ENCODE results near the gene CNPY1. TPM values are rescaled to one million over a fixed set of nuclear protein-coding genes. Genes with fewer than 3 reads are reported as not detected.

Gene CNPY1
- total RNA-seq, 1 donor from 2014 or later = not detected

- H3K27ac Mint-ChIP-seq (ENCODE audit: unreplicated experiment) = no peak overlapping the region
- H3K9me3 Mint-ChIP-seq (ENCODE audit: unreplicated experiment) = no peaks in the 10 kb centered on the region
- peaks cover 33% of the 10 kb centered on the region for H3K4me1 Mint-ChIP-seq (ENCODE audit: unreplicated experiment)
- TF ChIP-seq, protein P1, sequence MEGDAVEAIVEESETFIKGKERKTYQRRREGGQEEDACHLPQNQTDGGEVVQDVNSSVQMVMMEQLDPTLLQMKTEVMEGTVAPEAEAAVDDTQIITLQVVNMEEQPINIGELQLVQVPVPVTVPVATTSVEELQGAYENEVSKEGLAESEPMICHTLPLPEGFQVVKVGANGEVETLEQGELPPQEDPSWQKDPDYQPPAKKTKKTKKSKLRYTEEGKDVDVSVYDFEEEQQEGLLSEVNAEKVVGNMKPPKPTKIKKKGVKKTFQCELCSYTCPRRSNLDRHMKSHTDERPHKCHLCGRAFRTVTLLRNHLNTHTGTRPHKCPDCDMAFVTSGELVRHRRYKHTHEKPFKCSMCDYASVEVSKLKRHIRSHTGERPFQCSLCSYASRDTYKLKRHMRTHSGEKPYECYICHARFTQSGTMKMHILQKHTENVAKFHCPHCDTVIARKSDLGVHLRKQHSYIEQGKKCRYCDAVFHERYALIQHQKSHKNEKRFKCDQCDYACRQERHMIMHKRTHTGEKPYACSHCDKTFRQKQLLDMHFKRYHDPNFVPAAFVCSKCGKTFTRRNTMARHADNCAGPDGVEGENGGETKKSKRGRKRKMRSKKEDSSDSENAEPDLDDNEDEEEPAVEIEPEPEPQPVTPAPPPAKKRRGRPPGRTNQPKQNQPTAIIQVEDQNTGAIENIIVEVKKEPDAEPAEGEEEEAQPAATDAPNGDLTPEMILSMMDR (IDR thresholded peaks at IDR 0.05; ENCODE audit: unreplicated experiment) = no peak
- H3K36me3 Mint-ChIP-seq (ENCODE audit: low read depth, unreplicated experiment) = no peaks in the 10 kb centered on the region
- DNase-seq (ENCODE audit: low spot score) = no peak
- peaks cover 34% of the 10 kb centered on the region for H3K27me3 Mint-ChIP-seq (ENCODE audit: unreplicated experiment)
- no peak overlapping the region for H3K4me3 Mint-ChIP-seq (ENCODE audit: unreplicated experiment)
Measured at GRCh38 chr7:155469311-155470185, 76.8 kb downstream of the CNPY1 start.

DNA sequence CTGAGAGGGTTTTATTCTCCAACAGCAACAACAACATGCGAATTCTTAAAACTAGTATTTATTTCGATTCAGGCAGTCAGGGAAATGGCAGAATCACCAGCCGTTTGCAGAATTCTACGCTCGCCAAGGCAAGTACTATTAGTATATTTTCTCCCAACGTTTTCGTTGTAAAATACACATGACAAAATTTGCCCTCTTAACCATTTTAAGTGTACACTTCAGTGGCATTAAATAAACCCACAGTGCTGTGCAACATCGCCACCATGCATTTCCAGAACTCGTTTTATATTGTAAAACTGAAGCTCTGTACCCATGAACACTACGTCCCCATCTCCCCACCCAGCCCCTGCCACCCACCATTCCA is 77.6 kb downstream of the CNPY1 start:
- Mint-ChIP-seq H3K4me3 (ENCODE audit: unreplicated experiment) (peak overlapping the region; percentile 37), H3K36me3 (ENCODE audit: low read depth, unreplicated experiment) (no peaks in the 10 kb centered on the region), H3K27me3 (ENCODE audit: unreplicated experiment) (peaks cover 29% of the 10 kb centered on the region), H3K27ac (ENCODE audit: unreplicated experiment) (no peak overlapping the region), H3K4me1 (ENCODE audit: unreplicated experiment) (peaks cover 33% of the 10 kb centered on the region), H3K9me3 (ENCODE audit: unreplicated experiment) (no peaks in the 10 kb centered on the region)
- TF ChIP-seq, protein P1 (IDR thresholded peaks at IDR 0.05; ENCODE audit: unreplicated experiment) = no peak
- DNase-seq (ENCODE audit: low spot score) = no peak

DNA sequence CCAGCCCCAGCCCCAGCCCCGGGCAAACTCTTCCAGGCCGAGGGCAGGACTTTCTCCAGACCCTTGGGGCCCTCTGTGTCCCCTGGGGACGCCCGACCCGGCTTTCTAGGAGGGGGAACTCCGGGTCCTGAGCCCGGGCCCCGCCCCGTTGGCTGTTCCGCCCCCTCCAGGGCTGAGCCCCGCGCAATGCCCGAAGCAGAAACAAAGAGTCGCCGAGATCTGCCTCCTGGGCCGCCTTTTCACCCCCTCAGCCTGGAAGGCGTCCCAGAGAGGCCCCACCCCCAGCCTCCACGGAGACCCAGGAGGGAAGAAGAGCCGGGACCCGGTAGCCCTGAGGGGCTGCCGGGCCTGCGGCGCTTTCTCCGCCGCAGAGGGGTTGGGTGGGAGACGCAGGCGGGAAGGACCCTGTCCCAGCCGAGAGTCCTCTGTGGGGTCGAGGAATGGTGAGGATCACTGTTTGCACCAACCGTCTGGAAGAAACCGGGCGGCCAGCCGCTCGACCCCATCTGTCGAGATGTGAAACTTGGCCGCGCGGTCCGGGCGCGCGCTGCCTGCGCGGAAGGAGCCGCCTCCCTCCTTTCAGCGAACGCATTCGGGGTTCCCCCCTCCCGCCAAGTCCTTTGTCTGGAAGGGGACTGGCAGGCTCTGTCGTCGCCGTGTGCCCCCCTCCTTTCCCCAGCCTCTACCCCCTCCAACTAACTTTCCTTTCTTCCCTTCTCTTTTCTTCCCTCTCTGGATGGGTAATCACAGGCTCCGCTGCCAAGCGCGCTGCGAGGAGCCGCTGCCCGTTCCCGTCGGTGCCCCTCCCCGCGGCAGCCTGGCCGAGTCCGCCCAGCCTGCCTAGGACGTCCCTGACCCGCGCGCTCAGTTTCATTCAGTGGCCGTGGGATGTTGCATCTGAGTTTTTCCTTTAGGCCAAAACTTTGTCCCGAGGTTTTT is 78.2 kb downstream of the CNPY1 start:
- peaks cover 28% of the 10 kb centered on the region for H3K4me1 Mint-ChIP-seq (ENCODE audit: unreplicated experiment)
- DNase-seq (ENCODE audit: low spot score) = no peak
- H3K36me3 Mint-ChIP-seq (ENCODE audit: low read depth, unreplicated experiment) = no peaks in the 10 kb centered on the region
- no peaks in the 10 kb centered on the region for H3K9me3 Mint-ChIP-seq (ENCODE audit: unreplicated experiment)
- H3K4me3 Mint-ChIP-seq (ENCODE audit: unreplicated experiment) = peak overlapping the region; percentile 37
- TF ChIP-seq, protein P1 (IDR thresholded peaks at IDR 0.05; ENCODE audit: unreplicated experiment) = no peak
- H3K27ac Mint-ChIP-seq (ENCODE audit: unreplicated experiment) = no peak overlapping the region
- peaks cover 30% of the 10 kb centered on the region for H3K27me3 Mint-ChIP-seq (ENCODE audit: unreplicated experiment)

GRCh38 chr7:155466814-155467733 is 79.3 kb downstream of the CNPY1 start:
- DNase-seq (ENCODE audit: low spot score) = peak; percentile 87
- TF ChIP-seq, protein P1 (IDR thresholded peaks at IDR 0.05; ENCODE audit: unreplicated experiment) = peak; percentile 34
- no peaks in the 10 kb centered on the region for H3K9me3 Mint-ChIP-seq (ENCODE audit: unreplicated experiment)
- H3K27ac Mint-ChIP-seq (ENCODE audit: unreplicated experiment) = no peak overlapping the region
- peaks cover 30% of the 10 kb centered on the region for H3K27me3 Mint-ChIP-seq (ENCODE audit: unreplicated experiment)
- no peak overlapping the region for H3K4me3 Mint-ChIP-seq (ENCODE audit: unreplicated experiment)
- peaks cover 20% of the 10 kb centered on the region for H3K4me1 Mint-ChIP-seq (ENCODE audit: unreplicated experiment)
- H3K36me3 Mint-ChIP-seq (ENCODE audit: low read depth, unreplicated experiment) = no peaks in the 10 kb centered on the region
